Activated CD4-positive, alpha-beta T cell treated with anti-CD3 and anti-CD28 coated beads, Interleukin-2, amount 50 U/mL, for 24 hours (primary cell): Measurements from ENCODE around the gene SERPINE1.
A peak's percentile ranks its signal among the peaks of the same experiment; 100 is the strongest.
"Not testable (repeated sequence)": the region's sequence is repeated elsewhere in the genome, so short reads cannot be mapped to it uniquely, and the experiment has no call there.

Experiments used
- DNase-seq, 2 donors: peaks; one replicate each; pipeline ENCODE4 v3.0.0-alpha.2; 2020; ENCODE audit warnings: low read depth in 1 of 2, low spot score in 1 of 2

The SERPINE1 gene

GRCh38 chr7:101126651-101127459 is at the start of gene SERPINE1:
Gene SERPINE1, plus strand, starts transcription at chr7:101127104. Its CDS starts 1,290 bp downstream, at chr7:101128394.
- DNase-seq = peak in 1 of 2 donors; percentile 21

GRCh38 chr7:101077303-101078086 is 49.4 kb upstream of the SERPINE1 start:
- peak; percentile 72 to 84 for DNase-seq

GRCh38 chr7:101081432-101081831 is 45.5 kb upstream of the SERPINE1 start:
- no peak for DNase-seq

GRCh38 chr7:101084865-101085161 is 42.1 kb upstream of the SERPINE1 start:
- no peak for DNase-seq

GRCh38 chr7:101085162-101085964 is 41.5 kb upstream of the SERPINE1 start, which contains the start of gene TRIM56:
Gene TRIM56, plus strand, starts transcription at chr7:101085481. Its CDS starts 1,832 bp downstream, at chr7:101087313.
- DNase-seq = peak; percentile 53 to 63

- no peak for DNase-seq
Measured at GRCh38 chr7:101087334-101088068, 39.4 kb upstream of the SERPINE1 start.

- DNase-seq = no peak
Measured at GRCh38 chr7:101088069-101088425, 38.9 kb upstream of the SERPINE1 start.

- DNase-seq = no peak
Measured at GRCh38 chr7:101088858-101089529, 37.9 kb upstream of the SERPINE1 start.

GRCh38 chr7:101089876-101090275 is 37.0 kb upstream of the SERPINE1 start:
- no peak for DNase-seq

- DNase-seq = not testable (repeated sequence)
Measured at GRCh38 chr7:101092266-101092905, 34.5 kb upstream of the SERPINE1 start.

- DNase-seq = no peak
Measured at GRCh38 chr7:101093906-101094305, 33.0 kb upstream of the SERPINE1 start.

GRCh38 chr7:101094376-101094775 is 32.5 kb upstream of the SERPINE1 start:
- DNase-seq = no peak

GRCh38 chr7:101094791-101095375 is 32.0 kb upstream of the SERPINE1 start:
- DNase-seq = peak in 1 of 2 donors; percentile 21

- no peak for DNase-seq
Measured at GRCh38 chr7:101096331-101096956, 30.5 kb upstream of the SERPINE1 start.

- DNase-seq = no peak
Measured at GRCh38 chr7:101096957-101097347, 30.0 kb upstream of the SERPINE1 start.

- no peak for DNase-seq
Measured at GRCh38 chr7:101097561-101097960, 29.3 kb upstream of the SERPINE1 start.

GRCh38 chr7:101099969-101100781 is 26.7 kb upstream of the SERPINE1 start:
- peak; percentile 35 to 64 for DNase-seq
